PC-3 (cell line): ENCODE data around the gene ZNF710. TPM values are rescaled to one million over a fixed set of nuclear protein-coding genes. Genes with fewer than 3 reads are reported as not detected.

Experiments
- ATAC-seq: fragments of 200-7000 bp; cut with Tn5 transposase; 2 replicates; pipeline ENCODE4 v1.9.1; 2020; ENCODE audit warnings: mild to moderate bottlenecking, moderate library complexity
- BruUV-seq: library from RNA; stranded (reverse); fragments of 400-500 nt; replicated peaks from 2 replicates; lab custom pipeline; 2021; lab: Mats Ljungman, UMichigan
- CTCF ChIA-PET: fragments of 300-600 bp; sonication (Branson Sonifier 250); formaldehyde crosslinking; loops from one replicate; lab custom pipeline; 2022; ENCODE audit warnings: antibody characterized with exemption; lab: Charles Lee
- POLR2A ChIA-PET: fragments of 300-600 bp; sonication (Branson Sonifier 250); formaldehyde crosslinking; loops from one replicate; lab custom pipeline; 2022; ENCODE audit warnings: antibody characterized with exemption; ENCODE audit not compliant: unreplicated experiment; lab: Charles Lee
- DNase-seq: peaks from one replicate; pipeline ENCODE4 v3.0.0-alpha.2; 2015
- H2AFZ ChIP-seq: fragments of 300-600 bp; sonication (generic); 2 replicates; pipeline ENCODE4 v1.6.0; 2016; ENCODE audit warnings: antibody characterized with exemption, low read length
- H3F3A ChIP-seq: fragments of 300-600 bp; sonication (generic); one replicate; pipeline ENCODE4 v1.6.0; 2017; ENCODE audit warnings: antibody characterized with exemption, low read length, control low read depth, mild to moderate bottlenecking; ENCODE audit not compliant: unreplicated experiment
- H3K27ac ChIP-seq: fragments of 300-600 bp; sonication (generic); 2 replicates; pipeline ENCODE4 v1.5.1; 2016; ENCODE audit warnings: mild to moderate bottlenecking, low read length
- H3K27me3 ChIP-seq: fragments of 300-600 bp; sonication (generic); 2 replicates; pipeline ENCODE4 v1.6.1; 2016; ENCODE audit warnings: low read length, mixed read lengths
- H3K36me3 ChIP-seq: fragments of 300-600 bp; sonication (generic); 2 replicates; pipeline ENCODE4 v1.6.1; 2016; ENCODE audit warnings: low read depth, mixed run types, low read length, mixed read lengths
- H3K4me1 ChIP-seq: fragments of 300-600 bp; sonication (generic); 2 replicates; pipeline ENCODE4 v1.5.1; 2016; ENCODE audit warnings: low read length; ENCODE audit not compliant: insufficient read depth
- H3K4me2 ChIP-seq: fragments of 300-600 bp; sonication (generic); 2 replicates; pipeline ENCODE4 v1.6.0; 2016; ENCODE audit warnings: low read length
- H3K4me3 ChIP-seq: fragments of 300-600 bp; sonication (generic); 2 replicates; pipeline ENCODE4 v1.5.1; 2016; ENCODE audit warnings: mild to moderate bottlenecking, low read length, mixed read lengths
- H3K79me2 ChIP-seq: fragments of 300-600 bp; sonication (generic); 2 replicates; pipeline ENCODE4 v1.6.1; 2017; ENCODE audit warnings: low read length, mixed read lengths
- H3K9ac ChIP-seq: fragments of 300-600 bp; sonication (generic); 2 replicates; pipeline ENCODE4 v1.6.0; 2016; ENCODE audit warnings: mild to moderate bottlenecking, low read length
- H3K9me2 ChIP-seq: fragments of 300-600 bp; sonication (generic); replicated peaks from 2 replicates; pipeline ENCODE4 v1.6.1; 2016; ENCODE audit warnings: mixed run types, low read length, mixed read lengths
- H3K9me3 ChIP-seq: fragments of 300-600 bp; sonication (generic); 2 replicates; pipeline ENCODE4 v1.6.1; 2016; ENCODE audit warnings: low read length, mixed read lengths
- H4K20me1 ChIP-seq: fragments of 300-600 bp; sonication (generic); 2 replicates; pipeline ENCODE4 v1.6.1; 2016; ENCODE audit warnings: low read length, mixed read lengths
- CTCF ChIP-seq: fragments of 300-600 bp; sonication (generic); conservative IDR thresholded peaks from 2 replicates; pipeline ENCODE4 v1.5.1; 2017; ENCODE audit warnings: antibody characterized with exemption, low read depth, mild to moderate bottlenecking, low read length
- EZH2 ChIP-seq: fragments of 300-600 bp; sonication (generic); IDR thresholded peaks from one replicate; pipeline ENCODE4 v1.6.1; 2017; ENCODE audit warnings: antibody characterized with exemption, mild to moderate bottlenecking, low read length; ENCODE audit not compliant: unreplicated experiment
- EZH2phosphoT487 ChIP-seq: fragments of 300-600 bp; sonication (generic); IDR thresholded peaks from 2 replicates; pipeline ENCODE4 v1.6.1; 2018; ENCODE audit warnings: mild to moderate bottlenecking, antibody characterized with exemption, low read length, borderline replicate concordance
- intact Hi-C: fragments of 100-400 bp; cut with micrococcal nuclease; formaldehyde crosslinking; loops from 2 replicates; pipeline ENCODE4 v1.9.0; 2023
- total RNA-seq: library from RNA; depleted of rRNA; stranded (reverse); fragments of >200 nt; gene quantifications from 2 replicates; pipeline ENCODE4 v1.2.3, GENCODE V29; 2014

ZNF710 gene
- total RNA-seq, 1 experiment from 2014 or later: 12.9 TPM

- DNase-seq (no peak), ATAC-seq (no peak)
- Histone ChIP-seq H3F3A (no peaks in the 10 kb centered on the region), H3K79me2 (no peaks in the 10 kb centered on the region), H3K27me3 (no peaks in the 10 kb centered on the region), H3K9ac (no peak overlapping the region), H3K4me1 (peaks cover 13% of the 10 kb centered on the region), H3K4me2 (no peak overlapping the region), H3K36me3 (no peaks in the 10 kb centered on the region), H2AFZ (no peak overlapping the region), H3K9me2 (no peaks in the 10 kb centered on the region), H3K9me3 (no peaks in the 10 kb centered on the region), H3K27ac (no peak overlapping the region), H3K4me3 (no peak overlapping the region), H4K20me1 (no peaks in the 10 kb centered on the region)
- BruUV-seq: no TSS peak
- no peak for TF ChIP-seq EZH2
- TF ChIP-seq EZH2phosphoT487: no peak
- TF ChIP-seq CTCF: no peak
- intact Hi-C loops: no loop called here
- ChIA-PET CTCF (no interaction called here), POLR2A (interaction anchor here (0.6 kb wide), 1 partner anchor 15 kb away, joined by 7 read pairs; no protein-coding TSS in a partner anchor)
Observed at GRCh38 chr15:90046289-90046688, 45.2 kb downstream of the ZNF710 start.

GRCh38 chr15:90046911-90047392 lies 45.8 kb downstream of the ZNF710 start:
- Histone ChIP-seq H3K9me2 (no peaks in the 10 kb centered on the region), H3K9me3 (no peaks in the 10 kb centered on the region), H2AFZ (no peak overlapping the region), H3K36me3 (no peaks in the 10 kb centered on the region), H3K9ac (no peak overlapping the region), H3F3A (no peaks in the 10 kb centered on the region), H3K27me3 (no peaks in the 10 kb centered on the region), H3K27ac (peak overlapping the region; percentile 16; the same call in 1 of the 2 replicates), H4K20me1 (no peaks in the 10 kb centered on the region), H3K4me2 (no peak overlapping the region), H3K79me2 (no peaks in the 10 kb centered on the region), H3K4me1 (peaks cover 13% of the 10 kb centered on the region), H3K4me3 (no peak overlapping the region)
- ChIA-PET POLR2A (interaction anchor here (0.6 kb wide), 1 partner anchor 16 kb away, joined by 7 read pairs; no protein-coding TSS in a partner anchor), CTCF (no interaction called here)
- no TSS peak for BruUV-seq
- DNase-seq (peak; percentile 67), ATAC-seq (no peak; the same call in 1 of the 2 replicates)
- intact Hi-C loops: no loop called here
- TF ChIP-seq CTCF: no peak
- no peak for TF ChIP-seq EZH2

GRCh38 chr15:90047956-90048575 lies 46.9 kb downstream of the ZNF710 start:
- H3K36me3 ChIP-seq: no peaks in the 10 kb centered on the region
- DNase-seq (no peak), ATAC-seq (no peak)
- TF ChIP-seq EZH2: no peak
- no peak for TF ChIP-seq CTCF
- TF ChIP-seq EZH2phosphoT487: no peak
- no peaks in the 10 kb centered on the region for H3K27me3 ChIP-seq
- intact Hi-C loops: no loop called here
- BruUV-seq: no TSS peak
- H3K9ac ChIP-seq: no peak overlapping the region
- no peak overlapping the region for H3K27ac ChIP-seq
- H3F3A ChIP-seq: no peaks in the 10 kb centered on the region
- H2AFZ ChIP-seq: no peak overlapping the region
- no peak overlapping the region for H3K4me3 ChIP-seq
- H3K9me2 ChIP-seq: no peaks in the 10 kb centered on the region
- no peaks in the 10 kb centered on the region for H3K9me3 ChIP-seq
- H3K4me1 ChIP-seq: peaks cover 13% of the 10 kb centered on the region
- ChIA-PET CTCF (no interaction called here), POLR2A (no interaction called here)
- no peak overlapping the region for H3K4me2 ChIP-seq
- H3K79me2 ChIP-seq: no peaks in the 10 kb centered on the region
- no peaks in the 10 kb centered on the region for H4K20me1 ChIP-seq
